HG03108 (cell line): ENCODE results near the gene P2RY6.
A peak's percentile ranks its signal among the peaks of the same experiment; 100 is the strongest.

Experiments
- ATAC-seq: cut with Tn5 transposase; IDR thresholded peaks from one replicate; pipeline ENCODE4 v1.9.1; 2021; ENCODE audit warnings: moderate library complexity; ENCODE audit not compliant: unreplicated experiment

Gene P2RY6

GRCh38 chr11:73295241-73295995 is 23.3 kb downstream of the P2RY6 start:
- peak; percentile 50 for ATAC-seq

DNA sequence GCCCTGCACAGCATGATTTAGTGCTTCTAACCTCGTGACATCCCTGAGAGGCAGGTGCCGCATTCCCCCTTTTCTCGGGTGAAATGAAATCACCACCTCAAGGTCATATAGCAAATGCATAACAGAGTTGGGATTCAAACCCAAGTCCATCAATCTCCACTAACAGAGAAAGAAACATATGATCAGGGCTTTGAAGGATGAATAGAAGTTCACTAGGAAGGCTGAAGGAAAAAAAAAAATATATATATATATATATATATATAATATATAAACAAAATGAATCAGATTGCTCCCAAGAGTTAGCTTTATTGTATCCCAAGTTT is 23.8 kb downstream of the P2RY6 start:
- ATAC-seq: no peak

GRCh38 chr11:73296501-73297230 is 24.5 kb downstream of the P2RY6 start:
- ATAC-seq: no peak

DNA sequence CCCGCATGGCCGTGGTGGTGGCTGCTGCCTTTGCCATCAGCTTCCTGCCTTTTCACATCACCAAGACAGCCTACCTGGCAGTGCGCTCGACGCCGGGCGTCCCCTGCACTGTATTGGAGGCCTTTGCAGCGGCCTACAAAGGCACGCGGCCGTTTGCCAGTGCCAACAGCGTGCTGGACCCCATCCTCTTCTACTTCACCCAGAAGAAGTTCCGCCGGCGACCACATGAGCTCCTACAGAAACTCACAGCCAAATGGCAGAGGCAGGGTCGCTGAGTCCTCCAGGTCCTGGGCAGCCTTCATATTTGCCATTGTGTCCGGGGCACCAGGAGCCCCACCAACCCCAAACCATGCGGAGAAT is 25.1 kb downstream of the P2RY6 start:
- ATAC-seq: no peak

GRCh38 chr11:73297702-73298101 is 25.6 kb downstream of the P2RY6 start:
- ATAC-seq: no peak

DNA sequence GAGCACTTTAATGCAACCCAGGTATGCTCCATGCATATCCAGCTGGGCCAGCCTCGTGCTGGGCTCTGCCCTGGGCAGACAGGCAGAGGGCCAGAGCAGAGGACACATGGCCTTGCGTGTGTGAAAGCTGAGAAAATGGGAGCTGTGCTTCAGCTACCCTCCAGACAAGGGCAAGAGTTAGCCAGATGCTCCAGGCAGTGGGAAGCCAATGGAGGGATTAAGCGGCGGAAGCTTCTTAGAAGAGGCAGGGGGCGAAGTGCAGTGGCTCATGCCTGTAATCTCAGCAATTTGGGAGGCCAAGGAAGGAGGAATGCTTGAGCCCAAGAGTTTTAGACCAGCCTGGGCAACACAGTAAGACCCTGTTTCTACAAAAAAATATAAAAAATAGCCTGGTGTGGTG is 26.1 kb downstream of the P2RY6 start:
- no peak for ATAC-seq

DNA sequence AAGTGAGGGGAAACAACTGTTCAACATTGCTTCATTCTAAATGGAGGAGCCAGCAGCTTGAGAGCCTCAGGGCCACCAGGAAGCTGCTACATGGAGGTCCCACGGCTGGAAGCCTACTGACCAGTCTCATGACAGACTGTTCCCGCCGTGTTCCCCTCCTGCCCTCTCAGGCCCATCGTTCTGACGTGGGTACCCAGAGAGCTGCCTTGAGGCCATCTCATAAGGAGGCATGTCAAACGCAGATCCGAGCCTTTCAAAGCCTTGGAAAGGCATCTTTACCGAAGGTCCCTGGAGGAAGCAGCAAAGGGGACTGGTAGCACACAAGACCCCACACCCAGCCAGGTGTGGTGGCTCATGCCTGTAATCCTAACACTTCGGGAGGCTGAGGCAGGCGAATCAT is 27.6 kb downstream of the P2RY6 start:
- ATAC-seq: no peak

DNA sequence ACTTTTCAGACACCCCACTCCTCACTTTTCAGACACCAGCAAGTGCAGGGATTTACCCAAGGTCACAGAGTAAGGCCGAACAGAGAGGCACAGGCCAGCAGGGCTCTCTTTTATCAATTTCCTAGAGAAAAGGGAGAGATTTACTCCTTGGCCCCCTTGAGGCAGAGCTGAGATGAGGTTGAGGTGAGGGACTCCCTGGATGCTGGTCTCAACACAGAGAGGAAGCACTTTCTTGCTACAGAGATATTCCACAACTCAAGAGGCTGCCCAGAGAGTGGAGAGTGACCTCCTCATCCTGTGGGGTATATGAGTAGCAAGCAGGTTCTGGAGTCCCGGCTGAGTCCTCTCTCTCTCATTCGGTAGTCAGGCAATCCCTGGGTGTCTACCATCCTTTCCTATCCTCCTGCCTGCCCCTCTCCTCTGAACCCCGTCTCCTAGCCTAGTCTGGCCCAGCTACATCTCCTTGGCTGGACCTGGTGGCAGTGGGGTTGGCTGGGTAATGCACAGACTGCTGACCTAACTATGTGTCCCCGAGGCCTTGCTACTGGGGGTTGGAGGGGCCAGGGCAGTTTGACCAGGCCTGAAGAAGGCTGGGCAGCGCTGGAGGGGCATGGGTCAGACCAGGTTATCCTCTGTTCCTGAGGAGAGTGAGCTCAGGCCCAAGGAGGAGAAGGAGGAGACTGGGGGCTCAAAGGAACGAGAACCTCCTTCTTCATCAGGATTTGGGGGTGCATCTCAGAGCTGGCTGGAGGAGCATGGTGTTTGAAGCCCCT is 34.1 kb downstream of the P2RY6 start:
- ATAC-seq: no peak

GRCh38 chr11:73306977-73307322 is 34.8 kb downstream of the P2RY6 start:
- ATAC-seq: no peak

DNA sequence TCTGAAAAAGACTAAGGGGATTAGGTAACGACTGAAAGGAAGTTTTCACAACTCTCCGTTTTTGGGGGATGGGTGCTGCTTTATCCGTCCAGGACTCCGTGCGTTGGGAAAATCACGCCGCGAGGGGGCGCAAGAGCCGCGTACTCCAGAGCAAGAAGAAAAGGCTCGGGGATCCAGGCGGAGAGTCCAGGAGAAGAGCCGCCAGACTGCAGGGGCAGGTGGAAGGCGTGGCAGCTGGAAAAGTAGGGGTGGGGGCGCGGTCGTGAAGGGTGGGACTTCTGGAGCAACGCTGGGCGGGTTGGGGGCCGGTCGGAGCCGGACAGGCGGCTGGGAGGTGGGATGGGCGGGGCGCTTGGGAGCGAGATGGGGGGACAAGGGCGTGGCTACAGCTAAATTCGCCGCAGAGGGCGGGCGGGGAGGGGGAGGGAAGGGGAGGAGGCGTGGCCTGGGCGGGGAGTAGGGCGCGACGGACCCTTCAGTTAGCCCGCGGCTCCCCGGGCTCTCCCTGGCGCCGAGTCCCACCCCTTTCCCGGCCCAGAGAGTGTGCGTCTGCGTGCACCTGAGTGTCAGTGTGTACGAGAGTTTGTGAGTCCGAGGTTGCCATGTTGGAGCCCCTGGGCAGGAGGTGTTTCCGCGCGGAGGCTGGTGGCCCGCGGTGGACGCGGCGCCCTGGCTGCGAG is 35.3 kb downstream of the P2RY6 start:
- ATAC-seq: peak; percentile 53

DNA sequence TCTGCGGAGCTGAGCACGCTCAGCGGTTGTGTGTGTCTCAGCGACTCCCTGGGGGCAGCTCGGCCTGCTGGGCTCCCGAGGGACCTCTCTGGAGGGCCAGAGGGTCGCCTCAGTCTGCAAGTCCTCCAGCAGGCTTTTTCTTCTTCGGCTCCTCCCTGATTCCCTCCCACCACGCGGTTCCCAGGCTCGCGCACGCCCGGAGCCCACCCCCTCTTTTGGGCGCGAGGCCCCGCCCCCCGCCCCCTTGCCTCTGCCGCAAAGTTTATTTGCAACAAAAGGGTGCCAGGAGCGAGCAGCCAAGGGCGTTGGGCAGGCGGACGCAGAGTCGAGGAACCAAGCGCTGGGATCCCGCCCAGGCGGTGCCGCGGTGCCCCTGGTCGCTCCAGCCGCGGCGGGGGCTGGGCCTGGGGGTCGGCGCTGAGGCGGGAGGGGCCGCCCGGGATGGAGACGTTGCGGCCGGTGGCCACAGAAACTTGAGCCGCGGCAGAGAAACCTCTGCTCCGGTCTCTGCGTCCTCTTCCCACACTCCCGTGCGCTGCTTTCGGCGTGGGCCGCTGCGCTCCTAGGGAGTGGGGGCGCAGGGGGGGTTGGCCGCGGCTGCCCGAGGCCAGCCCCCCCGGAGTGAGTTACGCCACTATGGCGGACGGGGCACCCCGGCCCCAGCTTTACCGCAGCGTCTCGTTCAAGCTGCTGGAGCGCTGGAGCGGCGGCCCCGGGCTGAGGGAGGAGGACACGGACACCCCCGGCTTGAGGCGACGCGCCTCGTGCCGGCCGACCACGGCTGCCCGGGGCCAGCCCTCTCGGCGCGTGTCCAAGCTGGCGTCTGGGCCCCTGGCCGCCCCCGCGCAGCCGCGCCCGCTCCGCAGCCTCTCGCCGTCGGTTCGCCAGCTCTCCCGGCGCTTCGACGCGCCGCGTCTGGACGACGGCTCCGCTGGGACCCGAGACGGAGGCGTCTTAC is 36.1 kb downstream of the P2RY6 start, which contains the start of gene ARHGEF17:
Gene ARHGEF17 (plus strand): TSS at position 274 of the 958 bp plus-strand sequence. CDS start 363 bp downstream, at position 637.
- ATAC-seq: peak; percentile 26

DNA sequence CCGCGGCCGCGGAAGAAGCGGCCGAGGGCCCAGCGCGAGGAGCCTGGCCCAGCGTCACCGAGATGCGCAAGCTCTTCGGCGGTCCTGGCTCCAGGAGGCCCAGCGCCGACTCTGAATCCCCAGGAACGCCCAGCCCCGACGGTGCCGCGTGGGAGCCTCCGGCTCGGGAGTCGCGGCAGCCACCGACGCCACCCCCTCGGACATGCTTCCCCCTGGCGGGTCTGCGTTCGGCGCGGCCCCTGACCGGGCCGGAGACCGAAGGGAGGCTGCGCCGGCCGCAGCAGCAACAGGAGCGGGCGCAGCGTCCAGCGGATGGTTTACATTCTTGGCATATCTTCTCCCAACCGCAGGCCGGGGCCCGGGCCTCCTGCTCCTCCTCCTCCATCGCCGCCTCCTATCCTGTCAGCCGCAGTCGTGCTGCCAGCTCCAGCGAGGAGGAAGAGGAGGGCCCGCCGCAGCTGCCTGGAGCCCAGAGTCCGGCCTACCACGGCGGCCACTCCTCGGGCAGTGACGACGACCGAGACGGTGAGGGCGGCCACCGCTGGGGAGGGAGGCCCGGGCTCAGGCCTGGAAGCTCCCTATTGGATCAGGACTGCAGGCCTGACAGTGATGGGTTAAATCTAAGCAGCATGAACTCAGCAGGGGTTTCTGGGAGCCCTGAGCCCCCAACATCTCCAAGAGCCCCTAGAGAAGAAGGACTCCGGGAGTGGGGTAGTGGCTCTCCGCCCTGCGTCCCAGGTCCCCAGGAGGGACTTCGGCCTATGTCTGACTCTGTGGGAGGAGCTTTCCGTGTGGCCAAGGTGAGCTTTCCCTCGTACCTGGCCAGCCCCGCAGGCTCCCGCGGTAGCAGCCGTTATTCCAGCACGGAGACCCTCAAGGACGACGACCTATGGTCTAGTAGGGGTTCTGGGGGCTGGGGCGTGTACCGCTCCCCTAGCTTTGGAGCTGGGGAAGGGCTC is 37.1 kb downstream of the P2RY6 start:
- ATAC-seq: no peak

GRCh38 chr11:73310076-73310475 is 37.9 kb downstream of the P2RY6 start:
- ATAC-seq: no peak

- no peak for ATAC-seq
These were observed 38.7 kb downstream of the P2RY6 start for GRCh38 chr11:73310661-73311393.

GRCh38 chr11:73311394-73311869 is 39.3 kb downstream of the P2RY6 start:
- ATAC-seq: no peak

GRCh38 chr11:73312036-73312435 is 39.9 kb downstream of the P2RY6 start:
- ATAC-seq: no peak

GRCh38 chr11:73312851-73313327 is 40.8 kb downstream of the P2RY6 start:
- no peak for ATAC-seq

DNA sequence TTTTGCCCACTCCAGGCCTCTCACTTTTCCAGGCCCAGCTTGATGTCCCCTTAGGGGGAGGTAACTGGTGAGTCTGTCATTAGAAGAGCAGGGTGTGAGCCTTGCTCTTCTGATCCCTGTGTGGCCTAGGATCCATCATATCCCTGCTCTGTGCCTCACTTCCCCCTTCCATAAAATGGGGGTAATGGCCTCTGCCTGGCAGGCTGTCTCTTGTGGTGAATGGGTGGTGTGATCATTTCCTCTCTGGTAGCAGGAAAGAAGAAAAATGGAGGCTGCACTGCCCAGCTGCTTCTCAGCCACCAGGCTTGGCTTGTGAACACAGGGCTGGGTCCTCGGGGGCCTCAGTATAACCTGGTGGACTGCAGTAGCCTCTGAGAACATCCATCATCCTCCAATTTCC is 41.5 kb downstream of the P2RY6 start:
- no peak for ATAC-seq
